GM12873 (cell line): Measurements from ENCODE around the gene DHX16.

Experiments used
- CTCF ChIP-seq: IDR thresholded peaks from 2 replicates; pipeline ENCODE4 v1.5.1; 2012; ENCODE audit warnings: low read depth, mild to moderate bottlenecking, moderate library complexity, low read length, control low read depth; ENCODE audit not compliant: insufficient read depth; ENCODE audit errors: missing control alignments

DHX16 gene

GRCh38 chr6:30684386-30685156 is 11.8 kb upstream of the DHX16 start:
- TF ChIP-seq CTCF: no peak

GRCh38 chr6:30683980-30684338 is 11.2 kb upstream of the DHX16 start:
- TF ChIP-seq CTCF: no peak

- TF ChIP-seq CTCF: no peak
Measured at GRCh38 chr6:30683183-30683979, 10.6 kb upstream of the DHX16 start.

- no peak for TF ChIP-seq CTCF
Measured at GRCh38 chr6:30682143-30683117, 9.6 kb upstream of the DHX16 start.

- no peak for TF ChIP-seq CTCF
Measured at GRCh38 chr6:30681766-30682142, 8.9 kb upstream of the DHX16 start.

- TF ChIP-seq CTCF: no peak
Measured at GRCh38 chr6:30679765-30680535, 7.1 kb upstream of the DHX16 start.
